Activated CD4-positive, CD25-positive, alpha-beta regulatory T cell treated with anti-CD3 and anti-CD28 coated beads, Interleukin-2, amount 50 U/mL, for 16 hours (primary cell): Measurements from ENCODE around the gene PDP2.
"Not testable (repeated sequence)": the region's sequence is repeated elsewhere in the genome, so short reads cannot be mapped to it uniquely, and the experiment has no call there.

Experiments used
- DNase-seq: peaks from one replicate; pipeline ENCODE4 v3.0.0-alpha.2; 2020; ENCODE audit warnings: low read depth, low spot score

Gene PDP2

GRCh38 chr16:66919569-66920298 lies 39.4 kb downstream of the PDP2 start:
- no peak for DNase-seq

GRCh38 chr16:66920299-66920590 lies 39.9 kb downstream of the PDP2 start:
- no peak for DNase-seq

DNA sequence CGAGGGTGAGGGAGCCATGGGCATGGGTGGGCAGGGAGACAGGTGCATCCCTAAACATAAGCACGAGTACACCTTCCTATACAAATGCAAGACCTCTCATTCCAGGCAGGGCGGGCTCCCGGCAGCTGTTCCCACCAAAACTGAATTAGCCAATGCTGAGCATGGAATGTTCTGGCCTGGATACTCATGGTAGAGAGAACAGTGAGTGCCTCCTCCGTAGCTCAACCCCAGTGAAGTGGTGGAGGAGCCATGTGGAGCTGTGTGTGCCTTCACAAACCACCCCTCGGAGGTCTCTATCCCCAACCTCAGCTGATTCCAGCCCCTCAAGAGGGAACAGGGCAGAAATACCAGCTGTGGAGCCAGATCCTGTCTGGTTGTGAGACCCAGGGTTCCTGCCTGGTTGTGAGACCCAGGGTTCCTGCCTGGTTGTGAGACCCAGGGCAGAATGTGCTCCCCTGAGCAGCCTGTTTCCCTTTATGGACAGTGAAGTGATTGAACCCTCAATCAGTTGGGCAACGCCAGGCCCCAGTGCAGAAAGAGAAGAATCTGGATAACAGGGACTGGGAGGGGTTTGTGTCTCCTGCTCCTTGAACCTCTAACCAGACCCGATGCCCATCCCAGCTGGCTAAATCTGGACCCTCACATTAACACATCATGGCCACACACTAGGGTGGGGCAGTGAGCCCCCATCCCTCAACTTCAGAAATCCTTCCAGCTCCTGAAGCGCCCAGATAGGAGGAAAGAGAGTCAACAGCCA lies 40.8 kb downstream of the PDP2 start:
- DNase-seq: no peak

- no peak for DNase-seq
These were observed 41.6 kb downstream of the PDP2 start for GRCh38 chr16:66921729-66922450.

DNA sequence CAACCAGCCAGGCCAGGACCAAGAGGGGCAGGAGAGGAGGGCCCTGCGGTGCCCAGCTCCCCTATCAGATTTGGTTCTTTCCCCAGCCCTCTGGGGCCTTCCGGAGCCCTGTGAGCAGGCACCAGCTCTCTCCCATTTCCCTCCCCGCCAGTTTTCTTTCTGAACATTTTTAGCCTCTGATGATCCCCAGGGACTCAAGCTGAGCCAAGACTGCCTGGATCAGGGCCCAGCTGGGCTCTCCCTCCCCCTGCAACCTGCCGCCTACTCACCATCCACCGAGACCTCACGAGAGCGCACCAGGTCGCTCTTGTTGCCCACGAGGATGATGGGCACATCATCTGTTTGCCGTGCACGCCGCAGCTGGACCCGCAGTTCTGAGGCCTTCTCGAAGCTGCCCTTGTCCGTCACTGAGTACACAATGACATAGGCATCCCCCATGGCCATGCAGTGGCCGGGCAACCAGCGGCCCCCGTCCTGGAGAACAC lies 43.0 kb downstream of the PDP2 start:
- no peak for DNase-seq

GRCh38 chr16:66923866-66924265 lies 43.6 kb downstream of the PDP2 start:
- no peak for DNase-seq

DNA sequence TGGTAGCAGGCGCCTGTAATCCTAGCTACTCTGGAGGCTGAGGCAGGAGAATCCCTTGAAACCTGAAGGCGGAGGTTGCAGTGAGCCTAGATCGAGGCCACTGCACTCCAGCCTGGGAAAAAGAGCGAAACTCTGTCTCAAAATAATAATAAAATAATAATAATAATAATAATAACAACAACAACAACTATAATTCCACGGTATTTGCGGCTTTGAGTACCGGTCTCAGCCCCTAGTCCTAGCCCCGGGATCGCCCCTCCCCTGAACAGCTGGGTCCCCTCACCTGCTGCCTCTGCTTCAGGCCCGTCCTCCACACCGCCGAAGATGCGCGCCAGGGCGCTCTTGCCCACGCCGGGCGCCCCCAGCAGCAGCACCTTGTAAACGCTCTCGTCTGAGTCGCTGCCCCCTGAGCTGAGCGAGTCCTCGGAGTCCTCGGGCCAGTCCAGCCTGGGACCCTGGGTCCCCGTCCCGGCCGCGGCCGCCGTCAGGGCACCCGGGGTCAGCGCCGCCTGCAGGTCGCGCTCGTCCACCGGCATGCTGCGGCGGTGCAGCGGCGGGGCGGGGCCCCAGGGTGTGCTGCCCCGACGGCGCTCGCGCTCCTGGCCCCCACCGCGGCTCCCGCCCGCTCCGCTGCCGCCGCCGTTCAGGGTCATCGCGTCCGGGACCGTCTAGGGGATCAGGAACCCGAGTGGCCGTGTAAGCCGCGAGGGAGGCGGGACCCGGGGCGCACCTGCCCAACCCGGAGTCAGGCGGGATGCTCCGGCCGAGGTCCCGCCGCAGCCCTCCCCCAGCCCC lies 44.4 kb downstream of the PDP2 start:
- DNase-seq: no peak

DNA sequence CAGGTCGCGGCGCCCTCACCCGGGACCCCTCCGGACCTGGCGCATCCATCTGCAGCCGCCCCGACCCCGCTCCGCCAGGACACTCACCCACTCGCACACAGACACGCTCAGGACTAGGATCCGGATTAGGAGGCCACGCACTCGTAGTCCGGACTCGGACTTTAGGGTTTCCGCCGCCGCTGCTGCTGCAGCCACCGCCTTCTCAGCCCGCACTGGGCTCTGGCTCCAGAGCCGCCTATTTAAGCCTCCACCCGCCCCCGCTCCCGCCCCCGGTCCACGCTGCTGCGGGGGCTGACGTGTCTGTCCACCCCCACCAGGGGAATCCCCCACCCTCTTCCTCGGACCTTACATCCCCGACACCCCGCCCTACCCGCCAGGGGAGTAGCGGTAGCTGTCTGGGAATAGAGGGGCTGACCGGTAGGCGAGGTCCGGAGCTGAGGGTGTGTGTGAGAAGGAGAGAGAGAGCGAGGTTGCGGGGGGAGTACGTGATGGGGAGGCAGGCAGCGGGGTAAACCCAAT lies 45.1 kb downstream of the PDP2 start, which contains the start of gene RRAD:
RRAD (minus strand) TSS at position 214 of the 519 bp plus-strand sequence. CDS start 356 bp downstream, outside the sequence.
- no peak for DNase-seq

DNA sequence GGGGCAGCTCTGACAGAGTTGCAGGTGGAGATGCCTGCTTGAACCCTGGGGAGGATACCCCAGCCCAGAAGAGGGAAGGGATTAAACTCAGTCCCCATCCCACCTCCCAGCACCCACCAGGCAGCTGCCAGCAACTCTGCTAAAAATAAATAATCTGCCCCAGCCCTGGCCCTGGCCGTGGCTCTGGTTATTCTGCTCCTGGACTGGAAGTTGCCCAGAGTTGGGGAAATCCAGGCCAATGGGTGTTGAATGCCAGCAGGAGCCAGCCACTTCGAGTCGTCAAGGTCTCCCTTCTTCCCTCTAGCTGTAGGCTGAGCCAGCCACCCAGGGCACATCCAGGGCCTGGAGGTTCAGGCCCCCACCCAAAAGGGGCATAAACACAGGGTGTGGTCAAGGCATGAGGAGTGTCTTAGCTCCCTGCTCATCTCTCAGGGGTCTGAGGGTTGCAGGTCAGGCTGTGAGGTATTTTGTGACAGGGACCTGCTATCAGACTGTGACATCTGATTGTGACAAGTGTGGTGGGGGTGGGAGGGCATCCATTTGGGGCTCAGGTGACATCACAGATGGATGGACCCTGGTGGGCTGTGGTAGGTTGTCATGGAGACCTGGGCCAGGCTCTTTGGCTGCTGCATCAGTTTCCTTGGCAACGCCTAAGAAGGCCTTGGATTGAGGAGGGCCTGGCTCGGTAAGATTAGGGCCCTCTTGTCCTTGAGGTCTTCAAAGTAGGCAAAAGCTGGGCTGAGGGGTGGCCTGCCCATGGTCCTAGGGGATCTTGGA lies 46.0 kb downstream of the PDP2 start:
- DNase-seq: no peak

GRCh38 chr16:66926961-66927436 lies 46.7 kb downstream of the PDP2 start:
- DNase-seq: no peak

DNA sequence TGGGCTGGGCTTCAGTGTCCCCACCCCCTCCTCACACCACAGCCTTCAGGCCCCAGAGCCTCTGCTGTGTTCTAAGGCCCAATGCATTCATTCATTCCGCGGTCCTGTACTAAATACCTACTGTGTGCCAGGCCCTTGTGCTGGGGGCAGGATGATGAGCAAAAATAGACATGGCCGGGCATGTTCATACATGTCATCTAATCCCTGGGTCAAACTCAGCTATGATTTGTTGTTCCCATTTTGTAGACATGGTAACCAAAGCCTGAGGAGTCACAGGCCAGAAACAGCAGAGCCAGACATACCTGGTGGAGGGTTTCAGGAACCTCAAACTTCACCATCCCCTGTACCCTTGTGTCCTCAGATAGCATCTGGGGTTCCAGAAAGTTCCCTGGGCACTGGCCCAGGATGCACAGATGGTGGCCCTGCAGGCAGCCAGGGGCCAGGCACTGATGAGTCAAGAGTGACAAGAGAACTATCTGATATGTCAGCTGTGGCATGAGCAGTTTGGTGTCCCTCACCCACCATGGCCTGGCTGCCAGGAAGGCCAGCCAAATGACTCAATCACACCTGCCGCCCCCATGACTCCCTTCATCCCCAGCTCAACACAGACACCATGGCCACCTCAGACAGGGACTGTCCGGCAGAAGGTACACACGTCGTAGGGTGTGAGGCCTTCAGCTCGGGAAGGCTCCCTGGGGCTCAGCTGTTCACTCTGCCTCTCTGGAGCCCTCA lies 47.8 kb downstream of the PDP2 start:
- DNase-seq: no peak

DNA sequence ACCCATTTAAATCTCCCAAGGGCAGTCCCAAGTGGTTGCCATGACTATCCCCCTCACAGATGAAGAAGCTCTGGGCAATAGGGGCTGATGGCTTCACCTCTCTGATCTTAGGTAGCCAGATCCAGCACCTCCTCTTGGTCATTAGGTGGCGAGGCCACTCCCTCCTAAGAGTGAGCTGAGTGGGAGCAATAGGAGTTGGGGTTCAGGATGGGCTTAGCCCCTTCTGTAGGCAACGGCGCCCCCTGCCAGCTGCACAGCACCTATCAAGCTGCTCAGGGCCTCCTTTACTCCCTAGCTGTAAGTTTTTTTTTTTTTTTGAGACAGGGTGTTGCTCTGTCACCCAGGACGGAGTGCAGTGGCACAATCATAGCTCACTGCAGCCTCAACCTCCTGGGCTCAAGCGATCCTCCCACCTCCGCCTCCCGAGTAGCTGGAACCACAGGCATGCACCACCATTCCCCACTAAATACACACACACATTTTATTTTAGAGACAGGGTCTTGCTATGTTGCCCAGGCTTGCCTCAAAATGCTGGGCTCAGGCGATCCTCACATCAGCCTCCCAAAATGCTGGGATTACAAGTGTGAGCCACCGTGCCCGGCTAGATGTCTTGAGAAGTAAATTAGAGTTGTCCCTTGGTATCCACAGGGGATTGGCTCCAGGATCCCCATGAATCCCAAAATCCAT lies 48.5 kb downstream of the PDP2 start:
- no peak for DNase-seq

- DNase-seq: no peak
These were observed 49.9 kb downstream of the PDP2 start for GRCh38 chr16:66930189-66930588.

GRCh38 chr16:66931665-66932064 lies 51.4 kb downstream of the PDP2 start:
- no peak for DNase-seq

GRCh38 chr16:66932076-66932475 lies 51.8 kb downstream of the PDP2 start:
- no peak for DNase-seq

DNA sequence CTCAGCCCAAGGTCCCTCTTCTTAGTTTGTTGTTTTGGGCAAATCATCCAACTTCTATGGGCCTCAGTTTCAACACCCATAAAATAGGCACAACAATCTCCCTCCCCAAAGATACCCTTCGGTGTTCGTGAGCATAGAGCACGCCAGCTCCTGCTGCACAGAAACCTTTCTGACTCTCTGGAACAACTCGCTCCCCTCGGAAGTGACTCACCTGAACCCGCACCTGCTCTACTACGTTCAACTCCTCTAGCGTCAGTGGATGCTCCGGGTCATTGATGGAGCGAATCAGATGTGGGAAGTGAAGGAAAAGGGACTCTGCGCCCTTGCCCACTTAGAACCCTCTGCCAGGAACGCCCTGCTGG lies 53.4 kb downstream of the PDP2 start:
- DNase-seq: peak; percentile 12

DNA sequence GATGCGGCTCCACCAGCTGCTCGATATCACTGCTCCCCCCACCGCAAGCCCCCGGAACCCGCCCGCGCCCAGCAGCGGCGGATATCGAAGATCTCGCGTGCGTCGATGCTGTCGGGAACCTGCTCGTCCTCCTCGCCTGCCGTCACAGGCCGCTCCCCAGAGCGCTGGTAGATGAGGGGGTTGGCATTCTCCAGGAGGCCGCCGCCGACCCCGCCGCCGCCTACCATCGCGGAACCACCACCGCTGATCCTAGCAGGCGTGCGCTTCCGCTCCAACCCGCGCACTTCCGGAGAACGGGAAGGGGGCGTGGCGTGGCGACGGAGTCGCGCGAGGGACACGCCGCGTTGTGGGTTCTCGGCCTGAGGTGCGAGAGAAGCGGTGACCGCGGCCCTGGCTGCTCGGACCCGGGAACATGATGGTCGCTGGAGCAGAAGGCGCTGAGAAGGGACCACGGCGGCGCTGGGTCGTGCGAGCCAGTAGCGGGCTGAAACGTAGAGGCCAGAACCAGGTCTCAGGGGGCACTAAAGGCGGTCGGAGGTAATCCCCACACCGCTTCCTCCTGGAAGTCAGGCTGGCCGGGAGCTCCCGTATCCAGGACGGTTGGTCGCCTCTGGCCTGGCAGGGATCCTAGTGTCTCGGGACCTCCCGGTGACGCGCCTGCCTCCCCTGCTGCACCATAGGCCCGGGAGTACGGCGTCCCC lies 54.0 kb downstream of the PDP2 start, which contains the start of gene CIAO2B:
CIAO2B (minus strand) TSS at position 265 of the 701 bp plus-strand sequence; CDS start at position 227, 38 bp downstream.
- peak; percentile 82 for DNase-seq

GRCh38 chr16:66934839-66935313 lies 54.6 kb downstream of the PDP2 start:
- not testable (repeated sequence) for DNase-seq
